Subcutaneous adipose tissue (tissue), 4 donors: ENCODE results near the gene CAMTA1. TPM values are rescaled to one million over a fixed set of nuclear protein-coding genes. Genes with fewer than 3 reads are reported as not detected.

Experiments
- CTCF ChIP-seq: fragments of 450-650 bp; IDR thresholded peaks from one replicate; pipeline ENCODE4 v1.5.1; 2016; ENCODE audit warnings: low read depth, mild to moderate bottlenecking, control low read depth, antibody characterized with exemption, moderate library complexity
- total RNA-seq, 4 donors: library from RNA; depleted of rRNA; stranded (reverse); fragments of >200 nt; gene quantifications; one replicate each; pipeline ENCODE4 v1.1.0, GENCODE V29; 2016

The CAMTA1 gene
- total RNA-seq, 4 donors from 2014 or later: 58.6 to 82.5 (median 78.0) TPM

GRCh38 chr1:7781501-7781900 is 996.2 kb downstream of the CAMTA1 start:
- TF ChIP-seq CTCF: no peak

- TF ChIP-seq CTCF: no peak
Observed at GRCh38 chr1:7781923-7782495, 996.8 kb downstream of the CAMTA1 start.

GRCh38 chr1:7783178-7783711 is 998.0 kb downstream of the CAMTA1 start:
- no peak for TF ChIP-seq CTCF

GRCh38 chr1:7783826-7784491 is 998.7 kb downstream of the CAMTA1 start, which contains the start of gene PER3:
TSS of gene PER3 (plus strand) at chr1:7784291. CDS start at chr1:7784878, 587 bp downstream.
- TF ChIP-seq CTCF: no peak

GRCh38 chr1:7784492-7785071 is 999.3 kb downstream of the CAMTA1 start:
- no peak for TF ChIP-seq CTCF

GRCh38 chr1:7785108-7785507 is 999.9 kb downstream of the CAMTA1 start:
- no peak for TF ChIP-seq CTCF

- no peak for TF ChIP-seq CTCF
Observed at GRCh38 chr1:7786795-7787194, 1001.5 kb downstream of the CAMTA1 start.
